ENCODE data around the gene PRKCQ. TPM values are rescaled to one million over a fixed set of nuclear protein-coding genes. Genes with fewer than 3 reads are reported as not detected.
"Not testable (repeated sequence)": the region's sequence is repeated elsewhere in the genome, so short reads cannot be mapped to it uniquely, and the experiment has no call there.

Gene PRKCQ
- total RNA-seq, 1 experiment from 2014 or later, result 1.3 TPM

GRCh38 chr10:6390213-6390845 is 189.7 kb downstream of the PRKCQ start:
- H3K9me3 ChIP-seq (replicated peaks), result no peaks in the 10 kb centered on the region
- no peaks in the 10 kb centered on the region for H3K27me3 ChIP-seq
- no peaks in the 10 kb centered on the region for H3K4me1 ChIP-seq
- no peaks in the 10 kb centered on the region for H3K36me3 ChIP-seq
- no peak overlapping the region for H3K4me3 ChIP-seq
- H3K27ac ChIP-seq, result no peak overlapping the region
- no peak for DNase-seq

GRCh38 chr10:6388261-6388893 is 191.7 kb downstream of the PRKCQ start:
- Histone ChIP-seq H3K36me3 (no peaks in the 10 kb centered on the region), H3K27me3 (no peaks in the 10 kb centered on the region), H3K9me3 (replicated peaks) (no peaks in the 10 kb centered on the region), H3K27ac (no peak overlapping the region), H3K4me3 (no peak overlapping the region), H3K4me1 (no peaks in the 10 kb centered on the region)
- DNase-seq, result no peak

DNA sequence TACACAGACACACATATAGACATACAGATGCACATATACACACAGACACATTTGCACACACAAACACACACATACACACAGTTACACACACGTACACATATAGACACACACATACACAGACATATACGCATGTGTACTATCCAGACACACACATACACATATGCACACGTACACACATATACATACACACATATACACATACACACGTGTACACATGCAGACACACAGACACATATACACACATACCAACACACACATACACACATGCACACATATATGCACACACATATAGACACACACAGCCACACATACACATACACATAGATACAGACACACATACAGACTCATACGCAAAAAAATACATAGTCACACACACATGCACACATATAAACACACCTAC is 193.1 kb downstream of the PRKCQ start:
- DNase-seq, result no peak
- Histone ChIP-seq H3K27ac (no peak overlapping the region), H3K27me3 (no peaks in the 10 kb centered on the region), H3K4me3 (no peak overlapping the region), H3K4me1 (0 out of 2 replicates have a peak, but pooled peaks cover 2% of the 10 kb centered on the region), H3K9me3 (replicated peaks) (no peaks in the 10 kb centered on the region), H3K36me3 (no peaks in the 10 kb centered on the region)

- Histone ChIP-seq H3K4me3 (no peak overlapping the region), H3K36me3 (no peaks in the 10 kb centered on the region), H3K4me1 (peaks cover 5% of the 10 kb centered on the region; the same call in 1 of the 2 replicates), H3K9me3 (replicated peaks) (no peaks in the 10 kb centered on the region), H3K27ac (no peak overlapping the region), H3K27me3 (no peaks in the 10 kb centered on the region)
- no peak for DNase-seq
Measured at GRCh38 chr10:6386346-6386745, 193.7 kb downstream of the PRKCQ start.

DNA sequence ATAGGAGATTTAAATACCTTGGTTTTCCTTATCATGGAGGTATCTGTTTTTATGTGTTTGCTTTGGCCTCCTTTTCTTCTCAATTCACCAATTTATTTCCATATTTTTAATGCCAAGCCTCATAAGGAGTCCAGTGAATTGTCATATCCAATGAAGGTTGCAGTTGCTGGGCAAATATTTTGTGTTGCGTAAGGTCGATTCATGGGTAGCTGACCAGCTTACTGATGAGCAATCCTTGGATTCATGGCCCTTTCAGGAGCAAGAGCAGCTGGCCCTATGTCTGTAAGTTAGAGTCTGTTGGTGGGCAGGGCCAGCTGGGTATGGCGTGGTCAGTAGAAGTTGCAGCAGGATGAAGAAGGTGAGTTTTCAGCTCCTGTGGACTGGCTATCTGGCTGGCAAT is 194.4 kb downstream of the PRKCQ start:
- H3K4me1 ChIP-seq, result peaks cover 5% of the 10 kb centered on the region; the same call in 1 of the 2 replicates
- no peaks in the 10 kb centered on the region for H3K27me3 ChIP-seq
- DNase-seq, result no peak
- H3K4me3 ChIP-seq, result no peak overlapping the region
- no peaks in the 10 kb centered on the region for H3K9me3 ChIP-seq (replicated peaks)
- no peak overlapping the region for H3K27ac ChIP-seq
- H3K36me3 ChIP-seq, result no peaks in the 10 kb centered on the region

DNA sequence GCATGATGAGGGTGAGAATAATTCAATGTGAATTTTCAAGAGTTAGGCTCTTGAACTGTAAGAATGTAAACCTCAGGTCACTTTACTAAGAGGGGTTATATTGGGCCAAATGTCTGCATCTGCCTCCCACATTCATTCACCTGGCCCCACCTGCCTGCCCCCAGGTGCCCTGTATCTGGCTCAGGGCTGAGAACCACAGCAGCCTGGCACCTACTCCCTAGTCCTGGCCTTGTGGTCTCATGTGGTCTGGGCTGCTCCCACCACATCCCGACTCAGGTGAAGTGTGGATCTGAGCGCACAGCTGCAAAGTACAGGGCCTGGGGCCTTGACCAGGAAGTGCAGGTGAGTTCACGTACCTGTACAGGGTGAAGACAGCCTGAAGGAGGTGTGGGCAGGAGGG is 195.2 kb downstream of the PRKCQ start:
- Histone ChIP-seq H3K4me1 (peaks cover 5% of the 10 kb centered on the region; the same call in 1 of the 2 replicates), H3K4me3 (no peak overlapping the region), H3K36me3 (no peaks in the 10 kb centered on the region), H3K27ac (no peak overlapping the region), H3K27me3 (no peaks in the 10 kb centered on the region), H3K9me3 (replicated peaks) (no peaks in the 10 kb centered on the region)
- no peak for DNase-seq

- Histone ChIP-seq H3K27me3 (no peaks in the 10 kb centered on the region), H3K27ac (no peak overlapping the region), H3K9me3 (replicated peaks) (no peaks in the 10 kb centered on the region), H3K4me3 (no peak overlapping the region), H3K36me3 (no peaks in the 10 kb centered on the region), H3K4me1 (peaks cover 5% of the 10 kb centered on the region; the same call in 1 of the 2 replicates)
- no peak for DNase-seq
Measured at GRCh38 chr10:6384031-6384430, 196.0 kb downstream of the PRKCQ start.

DNA sequence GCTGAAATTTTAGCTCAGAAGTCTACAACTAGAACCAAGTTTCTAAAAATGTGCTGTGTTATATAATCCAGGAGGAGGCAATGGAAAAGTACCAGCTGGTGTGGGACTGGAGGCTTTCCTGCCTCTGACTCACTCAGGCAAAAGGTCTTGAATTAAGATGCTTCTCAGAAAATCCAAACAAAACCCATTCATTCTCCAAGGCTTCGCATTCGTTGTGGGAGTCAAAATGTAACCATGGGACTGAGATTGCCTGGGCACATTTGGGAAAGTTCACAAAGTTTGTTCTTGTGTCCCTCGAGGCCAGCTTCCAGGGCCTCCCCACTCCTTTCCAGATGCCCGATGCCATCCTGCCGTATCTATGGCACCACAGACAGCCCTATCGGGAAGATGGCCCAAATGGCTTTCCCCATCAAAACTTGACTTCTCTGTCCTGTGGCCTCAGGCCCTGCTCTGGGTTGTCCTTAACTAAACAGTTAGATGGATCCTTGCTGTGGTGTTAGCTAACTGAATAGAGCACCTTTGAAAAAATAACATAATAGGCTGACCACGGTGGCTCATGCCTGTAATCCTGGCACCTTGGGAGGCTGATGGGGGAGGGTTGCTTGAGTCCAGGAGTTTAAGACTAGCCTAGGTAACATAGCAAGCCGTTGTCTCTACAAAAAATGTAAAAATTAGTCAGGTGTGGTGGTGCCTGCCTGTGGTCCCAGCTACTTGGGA is 196.8 kb downstream of the PRKCQ start:
- no peak overlapping the region for H3K4me3 ChIP-seq
- H3K4me1 ChIP-seq, result peaks cover 5% of the 10 kb centered on the region; the same call in 1 of the 2 replicates
- no peaks in the 10 kb centered on the region for H3K27me3 ChIP-seq
- DNase-seq, result no peak
- H3K9me3 ChIP-seq (replicated peaks), result no peaks in the 10 kb centered on the region
- H3K36me3 ChIP-seq, result no peaks in the 10 kb centered on the region
- no peak overlapping the region for H3K27ac ChIP-seq

DNA sequence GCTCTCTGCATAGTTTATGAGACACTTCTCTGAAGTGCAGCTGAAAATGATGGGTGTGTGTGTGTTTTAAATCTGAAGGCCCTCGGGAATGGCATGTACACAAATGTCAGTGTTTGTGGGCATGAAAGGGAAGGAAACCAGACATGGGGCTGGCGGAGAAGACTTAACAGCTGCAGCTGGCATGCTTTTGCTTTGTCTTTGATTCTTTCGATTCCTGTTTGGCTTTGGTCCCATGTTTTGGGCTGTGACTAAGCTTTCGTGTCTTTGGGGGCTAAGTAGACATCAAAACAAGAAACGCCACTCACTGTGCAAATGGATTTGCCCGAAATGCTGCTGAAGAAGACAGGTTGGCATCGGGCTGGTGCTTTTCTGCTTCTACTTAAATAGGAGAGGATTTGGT is 198.0 kb downstream of the PRKCQ start:
- no peaks in the 10 kb centered on the region for H3K9me3 ChIP-seq (replicated peaks)
- H3K4me1 ChIP-seq, result peaks cover 5% of the 10 kb centered on the region; the same call in 1 of the 2 replicates
- H3K27ac ChIP-seq, result no peak overlapping the region
- H3K4me3 ChIP-seq, result no peak overlapping the region
- no peaks in the 10 kb centered on the region for H3K27me3 ChIP-seq
- peak; percentile 38 to 65 for DNase-seq
- no peaks in the 10 kb centered on the region for H3K36me3 ChIP-seq

DNA sequence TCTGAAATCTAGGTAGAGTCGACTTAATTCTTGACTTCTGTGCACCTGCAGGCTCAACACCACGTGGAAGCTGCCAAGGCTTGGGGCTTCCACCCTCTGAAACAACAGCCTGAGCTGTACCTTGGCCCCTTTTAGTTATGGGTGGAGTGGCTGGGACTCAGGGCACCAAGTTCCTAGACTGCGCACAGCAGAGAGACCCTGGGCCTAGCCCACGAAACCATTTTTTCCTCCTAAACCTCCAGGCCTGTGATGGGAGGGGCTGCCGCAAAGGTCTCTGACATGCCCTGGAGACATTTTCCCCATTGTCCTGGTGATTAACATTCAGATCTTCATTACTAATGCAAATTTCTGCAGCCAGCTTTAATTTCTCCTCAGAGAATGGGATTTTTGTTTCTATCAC is 199.6 kb downstream of the PRKCQ start:
- H3K9me3 ChIP-seq (replicated peaks); H3K27ac ChIP-seq; H3K36me3 ChIP-seq; H3K4me3 ChIP-seq; DNase-seq; H3K4me1 ChIP-seq; H3K27me3 ChIP-seq: not testable (repeated sequence)

GRCh38 chr10:6379015-6379776 is 200.9 kb downstream of the PRKCQ start:
- Histone ChIP-seq H3K27ac (no peak overlapping the region), H3K4me1 (peaks cover 5% of the 10 kb centered on the region; the same call in 1 of the 2 replicates), H3K36me3 (no peaks in the 10 kb centered on the region), H3K27me3 (no peaks in the 10 kb centered on the region), H3K9me3 (replicated peaks) (no peaks in the 10 kb centered on the region), H3K4me3 (no peak overlapping the region)
- DNase-seq, result no peak
